Kidney capillary endothelial cell (primary cell): ENCODE data around the gene MSH5.

Experiments used
- DNase-seq: peaks from one replicate; pipeline ENCODE4 v3.0.0-alpha.2; 2018; ENCODE audit warnings: low spot score

Gene MSH5

DNA sequence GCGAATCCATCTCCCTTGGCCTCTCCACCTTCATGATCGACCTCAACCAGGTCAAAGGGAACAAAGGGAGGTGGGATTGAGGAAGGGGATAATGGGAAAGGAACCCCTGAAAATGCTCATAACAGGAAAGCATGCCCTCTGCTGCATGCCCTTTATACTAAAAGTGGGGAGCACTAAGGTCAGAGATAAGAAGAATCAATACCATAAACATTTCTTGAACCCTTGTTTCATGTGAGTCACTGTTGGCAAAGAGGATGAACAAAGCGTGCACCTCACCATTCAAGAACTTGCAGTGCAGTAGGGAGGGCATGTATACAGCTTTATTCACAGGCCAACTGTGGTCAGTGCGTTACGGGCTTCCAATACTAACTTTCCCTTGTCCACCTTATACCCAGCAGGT, 21.0 kb downstream of the MSH5 start:
- no peak for DNase-seq

DNA sequence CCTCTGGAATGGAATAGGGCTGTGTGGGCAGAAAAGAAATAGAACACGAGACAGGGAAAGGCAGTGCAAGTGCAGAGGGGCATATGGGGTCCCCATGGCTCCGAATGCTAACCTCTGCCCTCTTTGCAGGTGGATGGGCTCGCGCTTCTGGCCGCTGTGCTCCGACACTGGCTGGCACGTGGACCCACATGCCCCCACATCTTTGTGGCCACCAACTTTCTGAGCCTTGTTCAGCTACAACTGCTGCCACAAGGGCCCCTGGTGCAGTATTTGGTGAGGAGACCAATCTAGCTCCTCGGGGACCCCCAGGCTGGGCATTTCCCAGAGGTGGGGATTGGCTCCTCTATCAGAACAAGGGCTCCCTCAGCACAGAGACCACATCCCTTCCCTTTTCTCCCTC, 21.5 kb downstream of the MSH5 start:
- no peak for DNase-seq

DNA sequence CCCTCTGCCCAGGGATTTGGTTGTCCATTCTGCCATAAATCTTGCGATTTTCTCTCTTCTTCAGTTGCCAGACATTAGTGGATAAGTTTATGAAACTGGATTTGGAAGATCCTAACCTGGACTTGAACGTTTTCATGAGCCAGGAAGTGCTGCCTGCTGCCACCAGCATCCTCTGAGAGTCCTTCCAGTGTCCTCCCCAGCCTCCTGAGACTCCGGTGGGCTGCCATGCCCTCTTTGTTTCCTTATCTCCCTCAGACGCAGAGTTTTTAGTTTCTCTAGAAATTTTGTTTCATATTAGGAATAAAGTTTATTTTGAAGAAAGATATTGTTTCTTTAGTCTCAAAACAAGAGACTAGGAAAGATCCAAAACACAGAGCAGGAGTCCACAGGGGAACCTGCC, 22.6 kb downstream of the MSH5 start, which contains the start of gene SAPCD1:
TSS of gene SAPCD1 (plus strand) at position 301 of the 400 bp plus-strand sequence. CDS start 399 bp downstream, outside the sequence.
- DNase-seq = no peak

DNA sequence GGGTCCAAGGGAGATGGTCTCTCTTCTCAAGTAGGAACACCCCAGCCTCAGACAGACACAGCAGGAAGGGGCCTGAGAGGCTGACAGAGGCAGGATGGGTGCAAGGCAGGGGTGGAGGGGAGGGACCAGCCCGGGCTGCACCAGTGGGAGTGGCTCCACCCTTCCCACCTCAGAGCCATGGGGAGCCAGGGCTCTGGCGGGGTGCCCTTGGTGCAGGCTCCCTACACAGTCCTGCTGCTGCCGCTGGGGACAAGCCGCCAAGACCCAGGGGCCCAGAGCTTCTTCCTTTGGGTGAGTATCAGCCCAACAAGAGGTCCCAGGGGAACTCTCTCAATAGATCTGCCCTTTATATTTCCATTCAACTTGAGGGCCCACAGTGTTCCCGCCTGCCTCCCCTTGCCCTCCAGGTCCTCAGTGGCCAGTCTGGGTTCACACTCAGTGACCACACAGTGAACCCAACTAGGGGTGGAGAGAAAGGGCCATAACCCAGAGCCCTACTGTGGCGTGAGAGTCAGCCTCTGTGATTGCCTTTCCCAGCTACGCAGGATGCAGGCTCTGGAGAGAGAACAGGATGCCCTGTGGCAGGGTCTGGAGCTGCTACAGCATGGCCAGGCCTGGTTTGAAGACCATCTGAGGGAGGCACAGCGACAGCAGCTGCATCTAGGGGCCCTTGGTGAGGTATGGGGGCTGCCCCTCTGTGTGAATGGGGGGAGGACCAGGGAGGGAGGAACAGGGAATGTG, 23.2 kb downstream of the MSH5 start:
- DNase-seq = no peak

DNA sequence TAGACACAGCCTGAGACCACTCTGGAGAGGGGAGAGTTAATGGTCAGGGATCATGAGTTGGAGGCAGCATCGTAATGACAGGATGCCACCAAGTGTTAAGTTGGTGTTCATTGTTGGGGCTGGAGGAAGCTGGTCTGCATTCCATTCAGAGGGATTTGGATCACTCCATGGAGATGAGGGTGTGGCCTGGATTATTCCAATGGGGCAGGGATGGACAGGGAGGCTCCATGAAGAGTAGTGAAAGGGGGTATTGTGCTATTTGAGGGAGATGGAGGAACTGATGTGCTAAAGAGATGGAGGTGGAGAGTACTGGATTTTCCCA, 23.8 kb downstream of the MSH5 start:
- DNase-seq = peak; percentile 83

DNA sequence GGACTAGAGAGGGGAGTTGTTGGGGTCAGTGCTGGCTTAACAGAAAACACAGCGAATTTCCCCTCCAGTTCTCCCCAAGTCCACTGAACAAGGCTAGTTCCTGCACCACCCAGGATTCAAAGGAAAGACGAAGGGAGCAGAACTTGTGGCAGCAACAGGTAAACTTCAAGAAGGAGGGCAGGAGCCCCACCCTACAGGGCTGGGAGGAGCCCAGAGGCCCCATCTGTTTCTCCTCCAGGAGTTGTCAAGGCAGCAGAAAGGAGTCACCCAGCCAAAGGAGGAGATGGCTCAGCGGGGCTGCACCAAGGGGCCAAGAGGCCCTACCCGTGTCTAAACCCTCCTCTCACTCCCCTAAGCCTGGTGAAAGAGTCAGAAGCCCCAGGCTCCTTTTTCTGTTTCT, 24.4 kb downstream of the MSH5 start:
- DNase-seq = no peak

DNA sequence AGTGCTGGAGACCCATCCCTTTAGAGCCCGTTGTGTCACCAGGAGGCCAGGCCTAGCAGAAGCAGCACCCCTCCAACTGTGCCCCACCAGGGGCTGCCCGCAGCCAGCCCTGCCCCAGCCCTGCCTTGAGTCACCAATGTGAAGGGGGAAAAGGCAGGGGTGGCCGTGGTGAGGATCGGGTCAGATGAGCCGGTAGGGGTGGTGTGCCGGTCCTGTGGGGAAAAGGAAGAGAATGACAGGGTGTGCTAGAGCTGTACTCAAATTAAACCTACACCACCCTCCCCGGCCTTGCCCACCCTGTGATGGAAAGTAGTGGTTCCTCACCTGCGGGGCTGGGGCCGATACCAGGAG, 25.7 kb downstream of the MSH5 start:
- DNase-seq = no peak

DNA sequence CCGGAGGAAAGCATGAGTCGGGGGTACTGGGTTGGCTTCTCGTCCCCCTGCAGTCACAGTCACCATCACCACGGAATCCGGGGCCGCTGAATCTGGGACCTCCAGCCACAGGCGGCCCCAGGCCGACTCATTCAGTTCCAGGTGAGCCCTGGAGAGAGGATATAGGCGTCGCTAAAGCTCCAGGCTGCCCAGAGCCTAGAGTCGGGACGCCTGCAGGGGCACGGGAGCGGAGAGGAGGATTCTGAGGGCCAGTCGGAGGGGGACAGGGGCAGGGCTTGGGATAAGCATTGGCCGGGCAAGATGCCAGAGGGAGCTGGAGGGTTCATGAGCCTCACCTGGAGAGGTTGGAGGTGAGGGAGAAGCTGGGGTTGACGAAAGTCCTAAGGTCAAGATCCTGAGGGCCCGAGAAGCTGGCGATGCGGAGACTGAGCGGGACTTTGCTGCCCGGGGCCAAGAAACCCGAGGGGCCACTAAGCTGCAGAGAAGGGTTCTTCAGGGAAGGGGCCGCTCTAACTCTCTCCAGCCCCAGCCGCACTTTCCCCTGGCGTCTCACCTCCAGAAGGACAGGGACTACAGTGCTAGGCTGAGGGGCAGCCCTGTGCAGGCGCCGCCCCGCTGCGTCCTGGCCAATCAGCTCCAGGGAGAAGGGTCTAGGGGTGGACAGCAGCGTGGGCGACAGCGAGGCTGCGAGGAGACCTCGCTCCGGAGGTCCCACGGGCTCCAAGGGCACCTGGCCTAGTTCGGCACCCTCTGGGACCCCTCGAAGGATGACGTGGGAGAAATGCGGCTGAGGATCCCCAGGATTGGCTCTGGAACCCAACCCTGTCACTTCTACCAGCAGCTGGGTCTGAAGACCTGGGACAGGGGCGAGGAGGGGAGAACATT, 26.3 kb downstream of the MSH5 start:
- no peak for DNase-seq

DNA sequence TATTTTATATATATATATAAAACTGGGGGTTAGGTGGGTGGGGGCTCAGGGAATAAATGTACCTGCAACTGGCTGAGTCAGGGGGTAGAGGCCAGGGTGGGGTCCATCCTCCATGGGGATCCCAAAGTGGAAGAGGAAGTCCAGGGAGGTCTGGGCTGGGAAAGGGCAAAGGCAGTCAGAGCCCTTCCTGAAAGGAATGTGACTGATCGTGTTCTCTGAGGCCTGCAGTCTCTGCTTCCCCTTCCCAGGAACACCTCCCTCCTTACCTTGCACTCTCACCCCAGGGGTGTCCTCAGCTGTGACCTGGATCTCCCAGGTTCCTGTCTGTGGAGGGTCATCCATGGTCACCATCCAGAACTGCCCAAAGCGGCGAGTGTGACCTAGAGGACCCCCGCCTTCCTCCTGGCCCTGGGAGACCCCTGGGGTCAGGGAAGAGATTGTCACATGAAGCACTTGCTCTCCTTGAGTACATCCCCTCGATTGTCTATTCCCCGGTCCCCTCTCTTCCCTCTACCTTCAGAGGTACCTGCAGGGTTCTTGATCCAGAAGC, 27.4 kb downstream of the MSH5 start:
- no peak for DNase-seq

DNA sequence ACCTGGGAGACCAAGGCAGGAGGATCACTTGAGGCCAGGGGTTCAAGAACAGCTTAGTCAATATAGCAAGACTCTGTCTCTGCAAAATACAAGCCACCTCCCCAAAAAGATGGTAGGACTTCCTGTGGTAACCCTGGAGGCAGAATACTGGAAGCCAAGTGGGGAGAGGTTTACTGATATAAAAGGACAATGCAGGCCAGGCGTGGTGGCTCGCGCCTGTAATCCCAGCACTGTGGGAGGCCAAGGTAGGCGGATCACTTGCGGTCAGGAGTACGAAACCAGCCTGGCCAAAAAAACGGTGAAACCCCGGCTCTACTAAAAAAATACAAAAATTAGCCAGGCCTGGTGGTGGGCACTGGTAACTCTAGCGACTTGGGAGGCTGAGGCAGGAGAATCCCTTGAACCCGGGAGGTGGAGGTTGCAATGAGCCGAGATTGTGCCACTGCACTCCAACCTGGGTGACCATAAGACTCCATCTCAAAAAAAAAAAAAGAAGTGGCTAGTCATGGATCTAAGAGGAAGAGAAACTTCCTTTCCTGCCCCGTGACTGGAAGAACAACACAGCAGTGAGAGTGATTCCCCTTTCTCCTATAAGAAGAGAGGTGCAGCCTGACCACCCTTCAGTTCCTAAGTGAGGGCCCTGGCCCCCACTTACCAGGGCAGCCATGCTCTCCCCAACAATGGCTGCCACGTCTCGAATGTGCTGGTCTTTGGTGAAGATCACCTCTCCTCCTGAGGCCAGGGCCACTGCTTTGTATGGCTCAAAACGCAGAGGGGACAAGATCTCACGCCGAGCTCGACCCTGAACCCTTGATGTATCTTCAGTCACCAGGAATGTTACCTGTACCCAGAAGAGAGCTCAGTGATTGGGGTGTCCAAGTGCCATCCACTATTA, 28.8 kb downstream of the MSH5 start:
- DNase-seq = no peak

DNA sequence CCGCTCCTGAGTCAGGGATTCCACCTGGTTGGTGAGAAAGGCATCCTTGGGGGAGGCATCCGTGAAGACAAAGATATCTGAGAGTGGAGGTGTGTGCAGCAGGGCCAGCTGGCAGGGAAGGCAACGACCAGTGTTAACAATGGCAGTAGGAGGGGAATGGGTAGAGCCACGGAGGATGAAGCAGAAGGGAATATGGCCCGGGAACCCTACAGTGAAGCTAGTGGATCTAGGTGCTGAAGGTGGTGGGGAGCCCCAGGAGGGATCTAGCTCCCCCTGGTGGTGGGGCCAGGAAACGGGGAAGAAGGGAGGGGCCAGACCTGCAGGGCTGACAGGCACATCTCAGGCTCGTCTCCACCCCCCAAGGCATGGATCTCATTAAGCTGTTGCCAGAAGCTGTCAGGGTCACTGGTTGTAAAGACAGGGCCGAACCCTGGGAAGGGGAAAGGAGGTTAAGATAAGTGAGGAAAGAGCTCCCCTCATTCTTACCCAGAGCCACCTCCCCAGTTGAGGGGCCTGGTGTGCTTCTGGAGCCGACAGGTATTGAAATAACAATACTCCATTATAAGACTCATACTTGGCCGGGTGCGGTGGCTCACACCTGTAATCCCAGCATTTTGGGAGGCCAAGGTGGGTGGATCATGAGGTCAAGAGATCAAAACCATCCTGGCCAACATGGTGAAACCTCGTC, 30.0 kb downstream of the MSH5 start:
- DNase-seq = no peak

DNA sequence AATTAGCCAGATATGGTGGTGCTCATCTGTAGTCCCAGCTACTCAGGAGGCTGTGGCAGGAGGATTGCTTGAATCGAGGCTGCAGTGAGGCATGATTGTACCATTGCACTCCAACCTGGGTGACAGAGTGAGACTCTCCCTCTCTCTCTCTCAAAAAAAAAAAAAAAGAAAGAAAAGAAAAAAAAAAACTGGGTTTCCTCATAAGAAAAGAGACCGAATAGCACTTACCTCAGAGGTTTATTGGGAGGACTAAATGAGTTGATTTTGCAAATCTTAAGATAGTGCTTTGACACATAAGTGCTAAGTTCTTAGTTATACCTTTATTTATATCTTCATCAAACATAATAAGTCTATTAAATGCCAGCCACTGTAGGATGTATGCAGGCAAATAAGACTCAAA, 31.1 kb downstream of the MSH5 start:
- DNase-seq = no peak

DNA sequence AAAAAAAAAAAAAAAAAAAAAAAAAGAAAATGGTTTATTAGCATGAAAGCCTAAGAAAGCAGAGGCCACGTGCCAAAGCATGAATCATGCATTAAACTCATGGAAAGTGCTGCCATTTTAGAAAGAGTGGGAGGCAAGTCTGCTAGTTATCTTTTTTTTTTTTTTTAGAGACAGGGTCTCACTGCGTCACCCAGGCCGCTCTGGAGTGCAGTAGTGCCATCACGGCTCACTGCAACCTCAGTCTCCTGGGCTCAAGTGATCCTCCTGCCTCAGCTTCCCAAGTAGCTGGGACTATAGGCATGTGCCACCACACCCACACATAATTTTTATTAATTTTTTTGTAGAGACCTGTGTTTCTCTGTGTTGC, 32.2 kb downstream of the MSH5 start:
- DNase-seq = no peak

DNA sequence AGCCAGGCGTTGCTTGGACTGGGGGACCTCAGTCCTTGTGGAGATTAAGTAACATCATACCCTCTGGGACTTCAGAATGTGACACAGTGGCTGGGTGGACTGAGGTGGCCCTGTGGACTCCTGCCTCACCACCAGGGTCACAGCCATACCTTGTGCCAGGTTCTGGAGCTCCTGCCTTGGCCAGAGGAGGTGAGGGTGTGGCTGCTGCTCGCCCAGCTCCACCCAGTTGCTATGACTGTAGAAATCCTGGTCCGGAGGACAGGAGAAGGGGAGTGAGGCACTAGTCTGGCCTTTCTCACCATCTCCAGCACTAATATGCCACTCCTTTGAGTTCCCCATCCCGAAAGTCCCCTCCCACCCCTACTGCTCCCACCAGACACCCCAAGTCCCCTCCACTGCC, 35.4 kb downstream of the MSH5 start:
- no peak for DNase-seq

DNA sequence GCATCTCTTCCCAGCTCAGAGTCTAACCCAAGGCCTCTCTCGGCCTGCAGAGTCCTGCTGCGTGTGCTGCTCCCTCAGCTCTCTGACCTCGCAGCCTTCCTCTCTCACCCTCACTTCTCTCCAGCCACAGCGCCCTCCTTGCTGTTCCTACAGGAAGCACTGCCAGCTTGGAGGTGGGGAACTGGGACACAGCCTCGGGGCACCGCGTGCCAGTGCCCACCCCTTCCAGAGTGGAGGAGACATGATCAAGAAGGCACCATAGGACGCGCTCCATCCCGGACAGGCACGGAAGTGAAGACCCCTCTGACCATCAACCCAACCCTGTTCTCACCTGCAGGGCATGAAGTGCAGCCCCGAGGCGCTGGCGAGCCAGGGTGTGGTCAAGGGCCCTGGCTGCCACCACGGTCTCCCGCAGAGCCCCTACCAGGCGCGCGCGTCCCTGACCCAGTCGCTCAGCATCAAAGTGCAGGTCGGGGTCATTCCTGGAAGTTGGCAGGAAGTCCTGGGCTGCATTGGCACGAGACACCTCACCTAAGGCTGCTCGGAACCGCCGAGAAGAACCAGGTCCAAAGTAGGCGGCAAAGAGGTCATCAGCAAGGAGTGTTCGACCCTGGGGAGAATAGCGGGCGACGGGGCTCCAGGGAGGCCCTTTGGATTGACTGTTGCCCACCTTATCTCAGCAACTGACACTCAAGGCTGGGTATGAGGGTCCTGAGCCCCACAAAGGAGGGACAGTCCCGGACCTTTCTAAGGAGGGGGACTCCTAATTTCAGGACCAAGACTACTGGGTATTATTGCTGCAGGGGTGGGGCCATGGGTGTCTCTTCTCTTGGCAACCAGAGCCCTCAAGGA, 36.1 kb downstream of the MSH5 start:
- DNase-seq = no peak

DNA sequence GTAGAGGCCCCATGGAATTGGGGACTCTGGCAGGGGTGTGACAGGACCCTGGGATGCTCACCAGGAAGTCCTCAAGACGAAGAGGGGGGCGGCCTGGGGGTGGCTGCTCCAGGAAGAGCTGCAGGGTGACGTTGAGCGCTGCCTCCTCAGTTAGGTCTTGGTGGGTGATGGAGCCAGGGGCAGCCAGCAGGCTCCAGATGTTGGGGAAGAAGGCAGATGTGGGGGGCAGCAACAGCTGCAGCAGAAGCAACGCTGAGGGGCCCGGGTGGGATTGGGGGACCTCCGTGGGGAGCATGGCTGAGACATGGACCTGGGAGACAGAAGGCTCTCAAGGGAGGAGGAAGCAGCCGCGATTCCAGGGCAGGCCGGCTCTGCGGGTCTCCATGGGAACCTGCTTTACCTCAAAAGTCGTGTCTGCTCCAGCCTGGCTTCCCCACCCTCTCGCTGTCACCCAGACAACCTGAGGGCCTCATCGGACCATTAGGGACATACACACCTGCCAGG, 36.7 kb downstream of the MSH5 start:
- no peak for DNase-seq

DNA sequence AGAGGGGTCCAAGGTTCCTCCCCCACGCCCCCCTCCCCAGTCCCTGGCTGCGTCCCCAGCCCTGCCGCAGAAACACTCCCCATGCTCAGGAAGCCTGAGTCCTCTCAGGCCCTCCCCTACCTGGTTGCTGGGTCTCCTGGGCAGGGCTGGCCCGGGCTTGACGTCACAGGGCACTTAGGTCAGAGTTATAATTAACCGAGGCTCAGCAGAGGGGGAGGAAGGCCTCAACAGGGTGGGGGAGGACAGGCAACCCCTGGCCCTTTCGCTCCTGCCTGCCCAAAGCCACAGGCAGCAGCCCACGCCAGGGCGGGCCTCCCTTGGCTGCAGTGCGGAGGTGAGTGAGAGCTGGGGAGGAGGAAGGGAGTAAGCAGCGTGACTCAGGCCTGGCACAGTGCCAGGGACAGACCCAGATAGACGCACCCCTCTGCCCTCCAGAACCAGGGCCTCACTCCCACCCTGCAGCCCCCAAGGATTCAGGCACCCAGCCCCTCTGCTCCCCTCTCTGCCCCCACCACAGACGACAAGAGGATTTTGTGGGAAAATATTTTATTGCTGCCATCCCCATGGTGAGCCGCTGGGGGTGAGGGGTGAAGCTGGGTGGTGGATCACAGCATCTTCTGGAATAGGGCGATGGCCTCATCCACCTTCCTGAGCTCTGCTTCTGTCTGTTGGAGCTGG, 37.3 kb downstream of the MSH5 start, which contains the start of gene VWA7:
TSS of gene VWA7 (minus strand) at position 340 of the 678 bp plus-strand sequence. CDS start 549 bp downstream, outside the sequence.
- DNase-seq = no peak

DNA sequence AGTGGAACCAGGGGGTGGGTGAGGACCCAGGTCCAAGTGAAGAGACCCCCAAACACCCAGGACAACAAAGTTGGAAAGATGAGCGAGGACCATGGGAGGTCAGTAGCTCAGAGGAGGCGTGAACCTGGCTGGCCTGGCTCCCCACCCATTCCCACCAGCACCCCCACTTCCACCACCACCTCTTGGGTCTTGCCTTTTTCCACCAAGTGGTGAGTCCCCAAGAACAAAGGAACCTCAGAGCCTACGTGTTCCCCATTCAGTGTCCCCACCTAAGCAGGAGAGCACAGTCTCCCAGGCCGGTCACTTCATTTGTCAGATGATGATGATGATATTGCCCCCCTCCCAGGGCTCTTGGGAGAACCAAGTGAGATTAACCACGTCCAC, 37.9 kb downstream of the MSH5 start:
- DNase-seq = no peak

DNA sequence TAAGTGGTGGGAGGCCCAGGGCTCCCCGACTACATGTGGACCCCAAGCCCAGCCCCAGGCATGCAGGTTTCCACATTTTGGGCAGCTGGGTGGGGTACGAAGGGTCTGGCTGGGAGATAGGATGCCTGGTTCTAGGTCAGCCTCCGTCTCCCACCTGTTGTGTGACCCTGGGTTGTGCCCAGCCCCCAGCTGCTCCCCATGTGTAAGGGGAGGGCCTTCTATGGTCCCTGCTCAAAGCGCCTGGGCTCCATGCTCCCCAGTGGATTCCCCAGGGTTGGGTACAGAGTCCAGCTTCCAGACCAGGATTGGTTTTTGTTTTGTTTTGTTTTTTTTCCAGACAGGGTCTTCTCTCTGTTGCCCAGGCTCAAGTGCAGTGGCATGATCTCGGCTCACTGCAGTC, 38.4 kb downstream of the MSH5 start:
- no peak for DNase-seq
